ENCODE measurements around the gene CDK6. TPM values are rescaled to one million over a fixed set of nuclear protein-coding genes. Genes with fewer than 3 reads are reported as not detected.

CDK6 gene
- total and polyA plus RNA-seq, 5 experiments from 2014 or later, result 10.1 to 29.4 (median 12.9) TPM

GRCh38 chr7:92731335-92732063 lies 104.9 kb downstream of the CDK6 start:
- Mint-ChIP-seq H3K4me1 (peaks cover 17 to 36% (median 18%) of the 10 kb centered on the region in 4 donors), H3K9me3 (no peaks in the 10 kb centered on the region), H3K27ac (peak overlapping the region in 4 of 10 donors; percentile 29 to 68 (median 52)), H3K36me3 (peaks cover 3 to 5% (median 4%) of the 10 kb centered on the region in 3 donors), H3K27me3 (no peaks in the 10 kb centered on the region), H3K4me3 (peak overlapping the region in 1 of 10 donors; percentile 40)
- ATAC-seq (no peak), DNase-seq (no peak)
- POLR2A ChIA-PET, result no interaction called here

GRCh38 chr7:92730808-92731207 lies 105.6 kb downstream of the CDK6 start:
- H3K27me3 Mint-ChIP-seq, result no peaks in the 10 kb centered on the region
- no peak overlapping the region for H3K4me3 Mint-ChIP-seq
- peaks cover 0 to 1% (median 1%) of the 10 kb centered on the region in 3 donors for H3K36me3 Mint-ChIP-seq
- POLR2A ChIA-PET, result no interaction called here
- ATAC-seq (no peak), DNase-seq (no peak)
- H3K27ac Mint-ChIP-seq, result peak overlapping the region in 2 of 10 donors; percentile 57 to 68
- peaks cover 15 to 36% (median 18%) of the 10 kb centered on the region in 4 donors for H3K4me1 Mint-ChIP-seq
- no peaks in the 10 kb centered on the region for H3K9me3 Mint-ChIP-seq

DNA sequence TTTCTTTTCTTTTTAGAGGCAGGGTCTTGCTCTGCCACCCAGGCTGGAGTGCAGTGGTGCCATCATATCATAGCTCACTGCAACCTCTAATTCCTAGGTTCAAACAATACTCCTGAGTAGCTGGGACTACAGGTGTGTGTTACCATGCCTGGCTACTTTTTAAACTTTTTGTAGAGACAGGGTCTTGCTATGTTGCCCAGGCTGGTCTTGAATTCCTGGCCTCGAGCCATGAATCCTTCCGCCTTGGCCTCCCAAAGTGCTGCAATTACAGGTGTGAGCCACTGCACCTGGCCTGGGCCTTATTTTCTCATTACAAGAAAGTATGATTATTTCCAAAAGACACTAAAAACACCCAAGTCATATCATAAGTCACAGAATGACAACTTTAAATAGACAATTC lies 106.6 kb downstream of the CDK6 start:
- H3K4me1 Mint-ChIP-seq, result peaks cover 15 to 36% (median 18%) of the 10 kb centered on the region in 4 donors
- POLR2A ChIA-PET, result no interaction called here
- no peaks in the 10 kb centered on the region for H3K9me3 Mint-ChIP-seq

DNA sequence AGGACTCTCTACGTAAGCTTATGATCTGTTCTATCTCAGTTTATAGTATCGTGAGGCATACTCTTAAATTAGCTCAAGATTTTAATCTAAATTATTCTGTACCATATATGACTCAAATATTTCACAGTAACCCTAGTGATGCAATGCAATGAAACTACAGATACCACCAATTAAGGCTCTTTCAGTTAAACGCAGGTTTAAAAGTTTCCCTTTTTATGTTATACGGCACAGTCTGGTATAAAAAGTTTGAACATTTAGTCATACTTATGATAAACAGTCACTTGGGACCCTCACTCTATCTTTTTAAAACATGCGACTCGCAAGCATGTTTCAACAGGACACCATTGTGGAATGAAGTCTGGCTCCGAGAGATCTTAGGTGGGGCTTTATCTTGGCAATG lies 107.2 kb downstream of the CDK6 start:
- DNase-seq (no peak), ATAC-seq (no peak)
- Mint-ChIP-seq H3K4me3 (no peak overlapping the region), H3K36me3 (peaks cover 4 to 17% (median 13%) of the 10 kb centered on the region in 3 donors), H3K27ac (no peak overlapping the region), H3K27me3 (no peaks in the 10 kb centered on the region), H3K4me1 (peaks cover 11 to 34% (median 18%) of the 10 kb centered on the region in 4 donors), H3K9me3 (no peaks in the 10 kb centered on the region)
- POLR2A ChIA-PET, result no interaction called here

More for the DNA sequence above, 106.6 kb downstream of the CDK6 start:
- Mint-ChIP-seq H3K27ac (peak overlapping the region in 2 of 10 donors; percentile 1 to 54), H3K27me3 (no peaks in the 10 kb centered on the region), H3K4me3 (no peak overlapping the region), H3K36me3 (peaks cover 0 to 12% (median 10%) of the 10 kb centered on the region in 3 donors)
- ATAC-seq (no peak), DNase-seq (no peak)

GRCh38 chr7:92727755-92728154 lies 108.6 kb downstream of the CDK6 start:
- no peak for DNase-seq
- H3K9me3 Mint-ChIP-seq, result no peaks in the 10 kb centered on the region
- H3K4me3 Mint-ChIP-seq, result no peak overlapping the region
- H3K36me3 Mint-ChIP-seq, result peaks cover 9 to 28% (median 19%) of the 10 kb centered on the region in 3 donors
- POLR2A ChIA-PET, result no interaction called here
- no peak for ATAC-seq
- peaks cover 7 to 32% (median 15%) of the 10 kb centered on the region in 4 donors for H3K4me1 Mint-ChIP-seq
- no peak overlapping the region for H3K27ac Mint-ChIP-seq
- H3K27me3 Mint-ChIP-seq, result no peaks in the 10 kb centered on the region

GRCh38 chr7:92725161-92725925 lies 111.0 kb downstream of the CDK6 start:
- Mint-ChIP-seq H3K36me3 (peaks cover 9 to 34% (median 22%) of the 10 kb centered on the region in 3 donors), H3K27ac (no peak overlapping the region), H3K9me3 (no peaks in the 10 kb centered on the region), H3K27me3 (no peaks in the 10 kb centered on the region), H3K4me1 (peaks cover 3 to 24% (median 7%) of the 10 kb centered on the region in 4 donors), H3K4me3 (no peak overlapping the region)
- DNase-seq (no peak), ATAC-seq (no peak)
- POLR2A ChIA-PET, result no interaction called here

GRCh38 chr7:92723943-92724342 lies 112.4 kb downstream of the CDK6 start:
- DNase-seq (no peak), ATAC-seq (no peak)
- Mint-ChIP-seq H3K9me3 (no peaks in the 10 kb centered on the region), H3K36me3 (peaks cover 9 to 34% (median 22%) of the 10 kb centered on the region in 3 donors), H3K4me3 (no peak overlapping the region), H3K4me1 (peaks cover 4 to 30% (median 11%) of the 10 kb centered on the region in 4 donors), H3K27ac (no peak overlapping the region), H3K27me3 (no peaks in the 10 kb centered on the region)
- POLR2A ChIA-PET, result no interaction called here

DNA sequence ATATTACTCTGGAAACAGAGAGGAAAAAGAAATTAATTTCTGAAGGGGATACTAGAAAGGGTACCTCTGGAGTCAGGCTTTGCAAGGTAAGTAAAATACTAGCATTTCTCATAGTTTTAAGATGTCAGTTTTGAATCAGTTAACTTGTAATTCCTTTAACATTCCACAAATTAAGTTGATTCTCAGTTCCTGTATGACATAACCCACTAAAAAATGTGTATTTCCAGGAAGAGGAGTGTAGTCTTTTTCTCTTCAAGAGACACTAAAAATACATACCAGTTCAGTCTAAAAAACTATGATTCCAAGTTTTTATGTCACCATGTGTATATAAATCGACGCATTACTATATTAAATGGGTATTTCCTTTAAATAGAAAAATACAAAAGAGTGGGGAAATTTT lies 113.2 kb downstream of the CDK6 start:
- Mint-ChIP-seq H3K9me3 (no peaks in the 10 kb centered on the region), H3K27ac (no peak overlapping the region), H3K4me1 (peaks cover 11 to 37% (median 18%) of the 10 kb centered on the region in 4 donors), H3K36me3 (peaks cover 9 to 34% (median 22%) of the 10 kb centered on the region in 3 donors), H3K27me3 (no peaks in the 10 kb centered on the region), H3K4me3 (no peak overlapping the region)
- DNase-seq, result no peak
- POLR2A ChIA-PET, result no interaction called here
- no peak for ATAC-seq

- H3K4me3 Mint-ChIP-seq, result no peak overlapping the region
- peaks cover 9 to 34% (median 22%) of the 10 kb centered on the region in 3 donors for H3K36me3 Mint-ChIP-seq
- H3K27me3 Mint-ChIP-seq, result no peaks in the 10 kb centered on the region
- POLR2A ChIA-PET, result interaction anchor here (1.1 kb wide), 1 partner anchor 109 kb away, joined by 3 read pairs; no protein-coding TSS in a partner anchor
- no peak overlapping the region for H3K27ac Mint-ChIP-seq
- H3K9me3 Mint-ChIP-seq, result no peaks in the 10 kb centered on the region
- H3K4me1 Mint-ChIP-seq, result peaks cover 14 to 44% (median 25%) of the 10 kb centered on the region in 4 donors
- ATAC-seq (no peak), DNase-seq (no peak)
Measured at GRCh38 chr7:92722541-92722940, 113.8 kb downstream of the CDK6 start.

GRCh38 chr7:92720604-92721350 lies 115.6 kb downstream of the CDK6 start:
- H3K9me3 Mint-ChIP-seq, result no peaks in the 10 kb centered on the region
- peaks cover 9 to 32% (median 22%) of the 10 kb centered on the region in 3 donors for H3K36me3 Mint-ChIP-seq

DNA sequence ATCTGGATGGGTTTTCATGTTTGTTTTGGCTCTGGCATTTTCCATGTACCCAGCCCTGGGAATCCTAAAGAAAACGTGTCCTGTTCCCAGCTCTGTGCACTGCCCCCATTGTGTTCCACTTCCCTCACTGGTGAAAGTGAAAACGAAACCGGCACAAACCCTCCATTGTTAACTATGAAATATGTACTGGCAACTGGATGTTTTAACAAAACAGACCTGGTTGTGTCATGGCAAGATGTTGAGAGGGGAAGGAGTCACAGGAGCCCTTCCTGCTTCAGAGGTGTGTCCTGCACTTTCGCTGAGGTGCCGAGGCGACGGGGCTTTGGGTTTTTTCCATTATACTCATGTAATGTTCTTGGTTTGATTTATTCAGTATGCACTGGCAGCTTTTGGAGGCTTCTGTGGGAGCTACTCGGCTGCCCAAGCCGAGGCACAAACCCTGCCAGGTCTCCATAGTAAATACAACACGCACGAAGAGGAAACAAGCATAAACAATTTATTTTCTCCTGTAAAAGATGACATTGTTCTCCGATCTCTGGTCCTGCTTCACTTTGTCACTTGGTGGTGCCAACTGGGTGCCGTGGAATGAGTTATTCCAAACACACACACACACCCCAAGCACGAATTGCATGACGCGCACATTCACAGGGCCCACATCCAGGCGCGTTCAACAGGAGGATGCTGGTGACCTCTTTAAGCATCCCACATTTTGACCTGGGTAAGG lies 118.2 kb downstream of the CDK6 start:
- no peaks in the 10 kb centered on the region for H3K27me3 Mint-ChIP-seq
- H3K4me3 Mint-ChIP-seq, result peak overlapping the region; percentile 77 to 96 (median 94)
- H3K27ac Mint-ChIP-seq, result peak overlapping the region; percentile 89 to 98 (median 95)
- POLR2A ChIA-PET, result no interaction called here
- ATAC-seq (peak; percentile 92), DNase-seq (peak; percentile 3 to 70 (median 42))
- peaks cover 17 to 47% (median 31%) of the 10 kb centered on the region in 4 donors for H3K4me1 Mint-ChIP-seq
- H3K36me3 Mint-ChIP-seq, result peaks cover 0 to 16% (median 4%) of the 10 kb centered on the region in 3 donors
- H3K9me3 Mint-ChIP-seq, result no peaks in the 10 kb centered on the region

More at GRCh38 chr7:92720604-92721350, 115.6 kb downstream of the CDK6 start:
- H3K27ac Mint-ChIP-seq, result peak overlapping the region in 4 of 10 donors; percentile 7 to 73 (median 19)
- no peak for ATAC-seq
- H3K27me3 Mint-ChIP-seq, result no peaks in the 10 kb centered on the region
- DNase-seq, result no peak
- peaks cover 14 to 48% (median 30%) of the 10 kb centered on the region in 4 donors for H3K4me1 Mint-ChIP-seq
- peak overlapping the region in 1 of 10 donors; percentile 15 for H3K4me3 Mint-ChIP-seq
- POLR2A ChIA-PET, result no interaction called here

DNA sequence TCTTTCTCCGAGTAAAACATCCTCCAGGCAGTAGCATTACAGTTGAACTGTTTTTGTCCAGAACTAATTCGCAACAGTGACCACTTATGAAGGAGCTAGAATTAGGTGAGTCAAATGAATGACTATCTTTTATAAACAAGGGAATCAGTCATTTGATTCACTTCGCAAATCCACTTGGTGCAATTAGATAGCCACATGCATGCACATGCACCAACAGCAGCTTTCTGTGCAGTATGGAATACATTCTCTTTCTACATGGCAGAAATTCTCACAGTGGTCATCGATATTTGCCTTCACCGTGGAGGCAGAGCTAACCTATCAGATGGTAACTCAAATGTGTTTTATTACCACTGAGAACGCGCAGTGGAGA lies 118.8 kb downstream of the CDK6 start:
- peak in 1 of 2 donors; percentile 3 for ATAC-seq
- H3K4me1 Mint-ChIP-seq, result peaks cover 17 to 45% (median 31%) of the 10 kb centered on the region in 4 donors
- H3K27ac Mint-ChIP-seq, result peak overlapping the region; percentile 89 to 98 (median 95)
- peaks cover 0 to 13% (median 2%) of the 10 kb centered on the region in 3 donors for H3K36me3 Mint-ChIP-seq
- H3K27me3 Mint-ChIP-seq, result no peaks in the 10 kb centered on the region
- POLR2A ChIA-PET, result no interaction called here
- no peaks in the 10 kb centered on the region for H3K9me3 Mint-ChIP-seq
- H3K4me3 Mint-ChIP-seq, result peak overlapping the region; percentile 77 to 96 (median 94)
- DNase-seq, result no peak

Data from naive thymus-derived CD8-positive, alpha-beta T cell (primary cell).